Measurements from ENCODE around the gene SAMD10. TPM values are rescaled to one million over a fixed set of nuclear protein-coding genes. Genes with fewer than 3 reads are reported as not detected.
A peak's percentile ranks its signal among the peaks of the same experiment; 100 is the strongest.
"Not testable (repeated sequence)": the region's sequence is repeated elsewhere in the genome, so short reads cannot be mapped to it uniquely, and the experiment has no call there.

The SAMD10 gene
- total RNA-seq, 1 donor, result 27.7 TPM

DNA sequence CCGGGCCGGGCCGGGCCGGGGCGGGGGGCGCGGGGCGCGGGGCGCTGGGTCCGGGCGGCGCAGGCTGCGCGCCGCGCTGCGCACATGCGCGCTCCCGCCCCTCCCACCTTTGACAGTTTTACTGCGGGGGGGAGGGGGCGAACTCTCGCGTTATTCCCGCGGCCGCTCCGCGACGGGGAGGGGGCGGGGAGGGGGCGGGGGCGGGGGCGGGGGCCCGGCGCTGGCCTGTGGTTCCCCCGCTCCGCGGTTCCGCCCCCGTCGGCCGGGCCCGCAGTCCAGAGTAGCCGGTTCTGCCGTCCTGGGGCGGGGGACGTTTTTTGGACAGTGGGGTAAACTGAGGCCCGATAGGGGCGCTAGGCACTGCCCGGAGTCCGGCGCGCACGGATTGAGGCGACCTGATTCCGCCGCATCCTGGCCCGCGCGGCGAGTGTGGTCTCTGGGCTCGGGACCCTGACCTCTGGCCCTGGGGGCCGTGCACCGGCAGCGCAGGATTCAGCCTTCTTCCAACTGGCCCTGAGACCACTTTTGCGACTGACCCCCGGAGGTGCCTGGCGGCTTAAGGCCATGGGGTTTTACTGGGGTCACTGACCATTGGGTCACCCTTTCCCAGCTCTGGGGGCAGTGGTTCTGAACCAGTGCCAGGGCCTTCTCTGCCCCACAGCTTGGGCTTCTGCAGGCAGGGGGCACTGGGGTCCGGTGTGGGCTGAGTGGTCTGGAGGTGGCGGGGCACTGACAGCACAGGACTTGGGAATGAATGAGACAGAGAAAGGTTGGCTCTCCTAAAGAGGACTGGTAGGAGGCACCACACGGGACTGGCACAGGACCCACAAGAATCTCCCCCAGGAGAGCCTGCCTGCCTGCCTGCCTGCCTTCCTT is 9.4 kb downstream of the SAMD10 start, which contains the start of gene ZNF512B:
Gene ZNF512B (minus strand): TSS at position 93 of the 876 bp plus-strand sequence. CDS start 1,980 bp downstream, outside the sequence.
- DNase-seq (ENCODE audit: low read depth in 2 of 3, low spot score in 2 of 3), result peak in 2 of 3 donors; percentile 66 to 69

DNA sequence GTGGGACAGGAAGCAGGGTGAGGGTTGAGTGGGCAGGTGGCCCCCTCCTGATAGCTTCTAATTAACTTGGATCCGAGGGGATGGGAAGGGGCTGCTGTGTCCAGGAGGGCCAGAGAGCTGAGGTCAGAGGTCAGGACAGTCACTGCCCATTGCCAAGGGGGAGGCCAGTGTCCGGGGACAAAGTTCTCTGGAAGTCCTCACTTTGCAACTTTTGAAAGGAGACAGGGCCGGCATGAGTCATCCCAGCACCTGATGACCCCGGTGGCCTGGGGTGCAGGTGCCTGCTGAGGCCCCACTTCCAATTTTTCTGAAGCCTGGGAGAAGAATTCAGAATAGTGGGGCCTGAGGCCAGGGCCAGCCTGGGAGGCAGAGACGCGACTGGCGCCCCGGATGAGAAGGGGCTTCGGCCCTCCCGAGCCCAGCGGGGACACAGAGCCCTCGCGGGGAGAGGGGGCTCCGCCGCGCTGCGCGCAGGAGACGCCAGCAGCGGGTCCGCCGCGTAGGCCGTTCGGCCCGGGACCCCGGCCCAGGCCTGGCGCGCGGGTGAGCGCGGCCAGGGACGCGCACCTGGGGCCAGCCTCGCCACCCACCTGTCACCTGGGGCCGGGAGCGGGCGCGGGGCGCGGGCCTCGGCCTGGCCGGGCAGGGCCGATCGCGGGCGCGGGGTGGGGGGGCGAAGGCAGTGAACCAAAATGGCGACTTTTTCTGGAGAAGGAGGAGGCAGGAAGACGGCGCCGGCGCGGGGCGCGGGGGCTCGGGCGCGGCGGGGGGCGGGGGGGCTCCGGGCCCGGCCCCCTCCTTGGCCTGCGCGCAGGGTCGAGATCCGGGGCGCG is 10.3 kb downstream of the SAMD10 start:
- no peak for DNase-seq (ENCODE audit: low read depth in 2 of 3, low spot score in 2 of 3)

- no peak for DNase-seq (ENCODE audit: low read depth in 2 of 3, low spot score in 2 of 3)
These were observed 11.1 kb downstream of the SAMD10 start for GRCh38 chr20:63968136-63968927.

- no peak for DNase-seq (ENCODE audit: low read depth in 2 of 3, low spot score in 2 of 3)
These were observed 11.9 kb downstream of the SAMD10 start for GRCh38 chr20:63967330-63968135.

- no peak for DNase-seq (ENCODE audit: low read depth in 2 of 3, low spot score in 2 of 3)
These were observed 12.5 kb downstream of the SAMD10 start for GRCh38 chr20:63966944-63967322.

GRCh38 chr20:63966172-63966943 is 13.1 kb downstream of the SAMD10 start:
- no peak for DNase-seq (ENCODE audit: low read depth in 2 of 3, low spot score in 2 of 3)

GRCh38 chr20:63964412-63964811 is 15.0 kb downstream of the SAMD10 start:
- DNase-seq (ENCODE audit: low read depth in 2 of 3, low spot score in 2 of 3), result no peak

DNA sequence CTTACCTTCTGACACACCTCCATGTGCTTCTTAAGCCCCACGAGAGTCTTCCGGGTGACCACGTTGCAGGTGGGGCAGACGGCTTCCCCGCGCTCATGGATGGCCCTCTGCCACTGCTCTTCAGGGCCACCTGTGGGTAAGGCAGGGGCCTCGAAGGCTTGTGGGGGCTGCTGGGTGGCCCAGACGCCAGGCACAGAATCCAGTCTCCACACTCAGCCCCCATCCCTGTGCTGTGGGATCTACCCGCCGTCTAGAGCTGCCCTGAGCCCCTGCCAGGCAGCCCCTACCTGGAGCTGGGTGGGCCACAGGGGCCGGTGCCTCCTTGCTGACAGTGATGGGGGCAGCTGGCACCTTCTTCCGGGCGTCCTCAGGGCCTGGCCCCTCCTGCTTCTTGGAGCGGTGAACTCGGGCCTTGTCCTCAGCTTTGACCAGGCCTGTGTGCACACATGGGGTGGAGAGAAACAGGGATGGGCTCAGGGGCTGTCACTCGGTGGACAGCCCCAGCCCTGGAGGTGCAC is 15.6 kb downstream of the SAMD10 start:
- DNase-seq (ENCODE audit: low read depth in 2 of 3, low spot score in 2 of 3), result no peak

- DNase-seq (ENCODE audit: low read depth in 2 of 3, low spot score in 2 of 3), result no peak
These were observed 16.1 kb downstream of the SAMD10 start for GRCh38 chr20:63963348-63963741.

DNA sequence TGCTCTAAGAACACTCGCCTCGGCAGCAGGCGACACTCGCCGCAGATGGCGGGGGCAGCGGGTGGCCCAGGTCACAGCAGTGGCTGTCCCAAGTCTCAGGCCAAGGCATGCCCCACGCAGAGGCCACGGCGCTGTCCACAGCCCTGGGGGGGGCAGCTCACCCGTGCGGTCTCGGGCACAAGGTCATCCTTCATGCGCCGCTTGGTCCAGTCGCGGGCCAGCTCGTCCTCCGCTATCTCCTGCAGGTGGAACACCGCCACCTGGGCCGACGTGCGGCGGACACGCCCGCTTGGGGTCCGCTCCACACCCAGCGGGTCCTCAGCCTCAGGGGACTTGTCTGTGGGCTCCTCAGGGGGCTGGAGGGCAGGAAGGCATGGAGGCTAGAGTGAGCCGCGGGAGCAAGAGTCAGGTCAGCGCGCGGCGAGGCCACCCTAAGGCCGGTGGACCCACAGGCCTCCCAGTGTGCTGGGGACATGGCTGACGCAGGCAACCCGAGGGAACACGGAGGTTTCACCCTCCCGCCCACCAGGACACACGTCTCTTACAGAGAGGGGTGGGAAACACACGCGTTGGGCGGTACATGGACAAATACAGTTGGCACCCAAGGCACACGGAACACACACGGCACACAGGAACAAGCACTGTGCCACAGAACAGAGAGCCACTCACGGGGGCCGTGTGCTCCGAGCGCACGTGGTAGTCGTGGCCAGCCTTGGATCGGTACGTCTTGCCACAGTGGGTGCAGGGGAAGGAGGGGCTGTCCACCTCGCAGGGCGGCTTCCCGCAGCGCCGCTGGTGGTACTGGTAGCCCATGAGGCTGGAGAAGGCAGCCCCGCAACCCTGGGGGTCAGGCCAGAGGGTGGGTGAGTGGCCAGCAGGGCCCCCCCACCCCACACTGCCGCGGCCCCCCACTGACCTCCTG is 16.8 kb downstream of the SAMD10 start:
- DNase-seq (ENCODE audit: low read depth in 2 of 3, low spot score in 2 of 3), result no peak

DNA sequence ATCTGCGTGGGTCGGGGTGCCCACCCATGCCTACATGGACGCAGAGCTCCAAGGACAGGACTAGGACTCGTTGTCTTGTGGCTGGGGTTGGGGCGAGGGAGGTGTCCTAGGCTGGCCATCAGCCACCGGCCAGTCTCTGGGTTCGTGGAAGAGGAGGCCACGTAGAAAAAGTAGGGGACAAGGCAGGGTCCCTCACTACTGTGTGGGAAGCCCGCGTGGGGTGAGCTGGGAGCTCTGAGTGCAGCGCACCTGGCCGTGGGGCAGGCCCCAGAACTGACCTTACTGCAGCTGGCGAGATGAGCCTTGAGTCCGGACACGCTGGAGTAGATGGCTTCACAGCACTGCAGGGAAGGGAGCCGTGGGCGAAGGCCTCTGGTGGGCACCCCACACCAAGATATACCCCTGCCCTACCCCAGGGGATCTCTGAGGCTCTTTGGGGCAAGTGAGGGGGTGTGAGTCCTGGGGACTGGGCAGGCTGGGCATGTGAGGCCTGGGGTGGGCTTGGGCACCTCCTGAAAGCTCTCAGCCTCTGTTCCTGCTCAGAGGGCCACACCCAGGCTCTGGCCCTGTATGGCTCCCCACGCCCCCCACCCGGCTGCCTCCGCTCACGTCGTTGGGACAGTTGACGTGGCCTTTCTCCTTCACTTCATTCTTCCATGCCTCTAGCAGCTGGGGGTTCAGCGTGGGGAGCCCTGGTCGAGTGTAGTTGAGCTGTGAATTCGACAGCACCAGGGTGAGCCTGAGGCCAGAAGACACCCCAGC is 17.6 kb downstream of the SAMD10 start:
- no peak for DNase-seq (ENCODE audit: low read depth in 2 of 3, low spot score in 2 of 3)

DNA sequence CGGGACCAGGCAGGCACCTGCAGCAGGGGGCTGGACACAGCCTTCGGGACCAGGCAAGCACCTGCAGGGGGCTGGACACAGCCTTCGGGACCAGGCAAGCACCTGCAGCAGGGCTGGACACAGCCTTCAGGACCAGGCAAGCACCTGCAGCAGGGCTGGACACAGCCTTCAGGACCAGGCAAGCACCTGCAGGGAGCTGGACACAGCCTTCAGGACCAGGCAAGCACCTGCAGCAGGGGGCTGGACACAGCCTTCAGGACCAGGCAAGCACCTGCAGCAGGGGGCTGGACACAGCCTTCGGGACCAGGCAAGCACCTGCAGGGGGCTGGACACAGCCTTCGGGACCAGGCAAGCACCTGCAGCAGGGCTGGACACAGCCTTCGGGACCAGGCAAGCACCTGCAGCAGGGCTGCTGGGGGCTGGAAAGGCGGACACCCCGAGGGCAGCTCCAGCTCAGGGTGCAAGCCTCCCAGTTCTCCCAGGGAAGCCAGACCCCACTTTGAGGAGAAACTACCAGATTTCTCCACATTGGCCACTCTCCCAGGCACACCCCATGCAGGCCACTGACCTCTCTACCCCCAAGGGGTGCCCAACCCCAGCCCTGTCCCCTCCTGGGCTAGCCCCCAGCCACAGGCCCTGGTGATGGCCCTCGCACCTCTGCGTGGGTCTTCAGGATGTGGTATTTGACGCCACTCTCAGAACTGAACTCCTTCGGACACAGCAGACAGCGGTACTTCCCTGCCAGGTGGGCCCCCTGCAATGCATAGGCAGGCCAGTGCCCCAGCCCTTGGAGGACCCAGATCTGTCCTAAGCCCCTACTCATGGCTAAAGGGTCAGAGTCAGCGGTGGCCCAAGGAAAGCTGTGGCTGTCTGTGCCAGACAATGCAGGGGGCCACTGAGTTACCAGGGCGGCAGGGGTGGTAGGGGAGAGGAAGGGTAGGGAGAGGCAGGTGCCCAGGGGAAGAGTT is 18.5 kb downstream of the SAMD10 start:
- DNase-seq (ENCODE audit: low read depth in 2 of 3, low spot score in 2 of 3), result not testable (repeated sequence)

DNA sequence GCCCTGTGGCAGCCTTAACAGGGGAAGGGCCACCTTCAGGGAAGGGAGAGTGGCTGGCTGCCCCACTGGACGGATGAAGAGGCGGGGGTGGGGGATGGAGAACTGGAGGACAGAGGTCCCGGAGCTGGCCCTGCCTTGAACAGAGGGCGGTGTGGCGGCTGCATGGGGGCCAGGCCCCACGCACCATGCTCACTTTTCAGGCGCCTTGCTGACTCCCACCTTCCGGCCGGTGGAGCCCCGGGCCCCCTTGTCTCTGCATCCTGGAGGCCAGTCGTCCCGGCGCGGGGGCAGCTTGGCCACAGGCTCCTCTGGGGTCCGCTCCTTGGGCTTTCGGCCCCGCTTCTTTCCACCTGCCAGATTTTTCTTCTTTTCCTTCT is 19.8 kb downstream of the SAMD10 start:
- DNase-seq (ENCODE audit: low read depth in 2 of 3, low spot score in 2 of 3), result no peak

GRCh38 chr20:63958964-63959698 is 20.3 kb downstream of the SAMD10 start:
- no peak for DNase-seq (ENCODE audit: low read depth in 2 of 3, low spot score in 2 of 3)

- no peak for DNase-seq (ENCODE audit: low read depth in 2 of 3, low spot score in 2 of 3)
These were observed 21.0 kb downstream of the SAMD10 start for GRCh38 chr20:63958471-63958870.
